NCI-H524 treated with DMSO at 0.1 percent for 48 hours (cell line): ENCODE data around the gene THSD4.
A peak's percentile ranks its signal among the peaks of the same experiment; 100 is the strongest.
"Not testable (repeated sequence)": the region's sequence is repeated elsewhere in the genome, so short reads cannot be mapped to it uniquely, and the experiment has no call there.

Experiments
- DNase-seq: peaks from one replicate; lab custom pipeline; 2025; lab: John Stamatoyannopoulos, UW

Gene THSD4

GRCh38 chr15:71149646-71150557 is 34.6 kb downstream of the THSD4 start:
- no peak for DNase-seq

GRCh38 chr15:71151081-71151480 is 35.8 kb downstream of the THSD4 start:
- no peak for DNase-seq

- DNase-seq, result no peak
These were observed 37.3 kb downstream of the THSD4 start for GRCh38 chr15:71152542-71152941.

GRCh38 chr15:71153823-71154524 is 38.7 kb downstream of the THSD4 start:
- peak; percentile 3 for DNase-seq

- no peak for DNase-seq
These were observed 39.4 kb downstream of the THSD4 start for GRCh38 chr15:71154607-71155200.

- DNase-seq, result no peak
These were observed 40.3 kb downstream of the THSD4 start for GRCh38 chr15:71155534-71155933.

- DNase-seq, result no peak
These were observed 45.7 kb downstream of the THSD4 start for GRCh38 chr15:71160976-71161375.

- DNase-seq, result no peak
These were observed 47.0 kb downstream of the THSD4 start for GRCh38 chr15:71162309-71162708.

- not testable (repeated sequence) for DNase-seq
These were observed 49.3 kb downstream of the THSD4 start for GRCh38 chr15:71164606-71165005.

GRCh38 chr15:71167445-71168165 is 52.3 kb downstream of the THSD4 start:
- DNase-seq, result no peak

GRCh38 chr15:71168166-71168834 is 53.0 kb downstream of the THSD4 start:
- no peak for DNase-seq

- DNase-seq, result no peak
These were observed 54.9 kb downstream of the THSD4 start for GRCh38 chr15:71170163-71170562.

GRCh38 chr15:71171195-71171594 is 55.9 kb downstream of the THSD4 start:
- DNase-seq, result no peak

- DNase-seq, result not testable (repeated sequence)
These were observed 59.1 kb downstream of the THSD4 start for GRCh38 chr15:71174360-71174759.

GRCh38 chr15:71180986-71181853 is 65.9 kb downstream of the THSD4 start:
- no peak for DNase-seq

GRCh38 chr15:71182522-71182921 is 67.3 kb downstream of the THSD4 start:
- DNase-seq, result no peak

- DNase-seq, result no peak
These were observed 67.8 kb downstream of the THSD4 start for GRCh38 chr15:71183063-71183462.

GRCh38 chr15:71185706-71186105 is 70.4 kb downstream of the THSD4 start:
- no peak for DNase-seq

GRCh38 chr15:71186267-71186666 is 71.0 kb downstream of the THSD4 start:
- DNase-seq, result peak; percentile 97

- DNase-seq, result no peak
These were observed 71.8 kb downstream of the THSD4 start for GRCh38 chr15:71187078-71187477.

- DNase-seq, result no peak
These were observed 72.3 kb downstream of the THSD4 start for GRCh38 chr15:71187526-71187925.
